CD4-positive, alpha-beta T cell treated with Interleukin-2 at 100 ng/mL for 4 hours (primary cell): ENCODE results near the gene ATOX1.

Source experiments
- DNase-seq: peaks from one replicate; pipeline ENCODE4 v3.0.0-alpha.2; 2020; ENCODE audit warnings: low spot score

The ATOX1 gene

GRCh38 chr5:151770383-151771258 lies 12.2 kb upstream of the ATOX1 start:
- DNase-seq = no peak

- DNase-seq = no peak
Observed at GRCh38 chr5:151766975-151767374, 8.5 kb upstream of the ATOX1 start.

- no peak for DNase-seq
Observed at GRCh38 chr5:151764801-151765200, 6.4 kb upstream of the ATOX1 start.

- no peak for DNase-seq
Observed at GRCh38 chr5:151758141-151758429, 346 bp downstream of the ATOX1 start.

GRCh38 chr5:151757233-151758140 lies 944 bp downstream of the ATOX1 start:
- peak; percentile 35 for DNase-seq

- no peak for DNase-seq
Observed at GRCh38 chr5:151755383-151755782, 3.0 kb downstream of the ATOX1 start.

- DNase-seq = no peak
Observed at GRCh38 chr5:151751593-151751992, 6.8 kb downstream of the ATOX1 start.

GRCh38 chr5:151751091-151751490 lies 7.3 kb downstream of the ATOX1 start:
- no peak for DNase-seq

- DNase-seq = no peak
Observed at GRCh38 chr5:151750121-151750520, 8.3 kb downstream of the ATOX1 start.

- peak; percentile 62 for DNase-seq
Observed at GRCh38 chr5:151745071-151745705, 13.2 kb downstream of the ATOX1 start.

GRCh38 chr5:151743530-151743929 lies 14.9 kb downstream of the ATOX1 start:
- DNase-seq = no peak

- DNase-seq = no peak
Observed at GRCh38 chr5:151742870-151743294, 15.5 kb downstream of the ATOX1 start.

GRCh38 chr5:151741678-151742423 lies 16.6 kb downstream of the ATOX1 start:
- DNase-seq = no peak

- no peak for DNase-seq
Observed at GRCh38 chr5:151740958-151741373, 17.5 kb downstream of the ATOX1 start.

GRCh38 chr5:151740336-151740942 lies 18.0 kb downstream of the ATOX1 start:
- peak; percentile 70 for DNase-seq

GRCh38 chr5:151739939-151740335 lies 18.5 kb downstream of the ATOX1 start:
- no peak for DNase-seq

- no peak for DNase-seq
Observed at GRCh38 chr5:151739395-151739794, 19.0 kb downstream of the ATOX1 start.

GRCh38 chr5:151738125-151738848 lies 20.1 kb downstream of the ATOX1 start:
- DNase-seq = no peak

GRCh38 chr5:151737431-151737830 lies 21.0 kb downstream of the ATOX1 start:
- DNase-seq = no peak

GRCh38 chr5:151735646-151736045 lies 22.8 kb downstream of the ATOX1 start:
- DNase-seq = no peak

GRCh38 chr5:151734064-151734408 lies 24.4 kb downstream of the ATOX1 start:
- no peak for DNase-seq
